GM21737 (cell line): ENCODE data around the gene ARMH1.
"Not testable (repeated sequence)": the region's sequence is repeated elsewhere in the genome, so short reads cannot be mapped to it uniquely, and the experiment has no call there.

ENCODE experiments used
- ATAC-seq: cut with Tn5 transposase; IDR thresholded peaks from one replicate; pipeline ENCODE4 v1.9.1; 2021; ENCODE audit warnings: mild to moderate bottlenecking, moderate library complexity; ENCODE audit not compliant: unreplicated experiment

ARMH1 gene

DNA sequence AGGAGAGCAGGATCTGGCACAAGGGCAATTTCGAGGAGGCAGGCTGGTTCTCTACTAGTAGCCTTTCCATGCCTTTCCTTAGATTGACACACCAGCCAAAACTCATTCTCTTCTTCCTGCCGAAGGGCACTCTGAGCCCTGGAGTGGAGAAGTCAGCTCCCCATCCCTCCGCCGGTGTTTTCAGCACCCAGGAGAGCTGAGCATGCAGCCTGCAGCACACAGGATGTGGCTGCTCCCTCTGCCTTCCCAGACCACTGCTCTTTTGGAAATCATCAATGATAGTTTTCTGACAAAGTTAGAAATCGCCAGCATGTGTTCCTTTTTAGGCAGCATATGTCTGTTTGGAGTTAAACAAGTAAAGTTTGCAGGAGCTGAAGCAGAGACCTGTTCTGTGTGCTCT lies 44.8 kb downstream of the ARMH1 start:
- ATAC-seq, result no peak

DNA sequence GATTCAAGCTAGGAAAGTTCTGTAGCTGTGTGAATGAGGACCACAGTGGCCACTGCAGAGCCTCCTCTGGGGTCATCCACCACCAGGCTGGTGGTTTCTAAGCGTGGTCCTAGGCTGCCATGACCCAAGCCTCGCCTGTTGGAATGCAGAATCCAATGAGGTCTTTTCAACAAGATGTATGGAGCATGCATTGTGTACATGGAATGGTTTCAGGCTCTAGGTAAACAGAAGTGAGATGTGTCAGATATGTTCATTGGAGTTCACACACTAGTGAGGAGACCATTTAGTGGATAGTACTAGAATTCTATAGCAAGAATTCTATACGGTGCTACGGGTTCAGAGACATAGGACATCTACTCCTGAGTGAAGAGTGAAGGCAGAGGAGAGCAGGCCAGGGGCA lies 45.8 kb downstream of the ARMH1 start:
- no peak for ATAC-seq

GRCh38 chr1:44721485-44722361 lies 47.2 kb downstream of the ARMH1 start:
- peak; percentile 63 for ATAC-seq

DNA sequence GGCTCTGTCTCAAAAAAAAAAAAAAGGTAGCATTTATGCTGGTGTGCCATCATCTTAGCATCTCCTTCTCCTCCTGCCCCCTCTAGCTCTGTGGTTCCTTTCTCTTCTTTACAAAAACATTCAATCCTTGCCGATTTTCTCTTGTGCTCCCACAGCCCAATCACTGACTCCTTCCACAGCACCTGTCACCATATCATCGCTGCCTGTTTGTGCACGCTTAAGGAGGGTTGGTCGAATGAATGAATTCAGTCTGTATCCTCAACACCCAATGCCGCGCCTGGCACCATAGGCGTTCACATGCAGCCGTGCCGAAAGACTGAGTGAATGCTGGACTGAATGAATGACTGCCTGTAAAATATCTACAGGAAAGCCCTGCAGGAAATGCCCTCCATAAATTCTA lies 48.5 kb downstream of the ARMH1 start:
- ATAC-seq, result no peak

DNA sequence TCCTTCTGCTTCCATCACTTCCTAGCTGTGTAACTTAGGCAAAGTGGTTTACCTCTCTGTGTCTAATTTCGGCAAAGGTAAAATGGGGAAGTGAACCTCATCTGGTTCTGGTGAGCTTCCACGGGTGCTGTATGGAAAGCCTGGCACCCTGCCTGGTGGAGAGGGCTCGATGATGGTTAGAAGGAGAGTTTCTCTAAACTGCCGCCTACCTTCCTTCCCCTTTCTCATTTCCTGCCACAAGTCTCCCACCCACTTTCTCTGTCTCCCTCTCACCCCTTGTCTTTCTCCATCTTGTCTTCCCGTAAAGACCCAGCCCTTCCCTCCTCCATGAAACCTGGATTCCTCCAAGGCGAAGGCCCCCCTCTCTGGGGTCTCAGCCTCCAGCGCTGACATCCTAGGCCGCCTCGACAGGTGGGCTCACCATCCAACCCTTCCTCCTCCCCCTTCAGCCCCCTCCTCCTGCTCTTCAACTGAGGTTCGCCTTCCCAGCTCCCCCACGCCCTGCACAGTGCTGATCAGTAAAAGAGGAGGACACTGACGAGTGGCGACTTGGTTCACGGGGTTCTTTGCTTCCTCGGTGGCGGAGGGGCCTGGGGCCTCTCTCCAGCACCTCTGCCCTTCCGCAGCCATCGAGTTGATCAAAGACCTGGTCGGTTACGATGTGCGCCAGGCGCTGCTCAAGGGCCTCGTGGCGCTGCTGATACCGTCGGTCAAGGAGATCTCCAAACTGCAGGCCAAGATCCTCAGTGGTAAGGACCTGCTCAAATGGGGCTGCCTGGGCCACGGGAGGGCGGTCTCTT lies 49.2 kb downstream of the ARMH1 start:
- ATAC-seq, result no peak

GRCh38 chr1:44724296-44724954 lies 49.9 kb downstream of the ARMH1 start:
- no peak for ATAC-seq

DNA sequence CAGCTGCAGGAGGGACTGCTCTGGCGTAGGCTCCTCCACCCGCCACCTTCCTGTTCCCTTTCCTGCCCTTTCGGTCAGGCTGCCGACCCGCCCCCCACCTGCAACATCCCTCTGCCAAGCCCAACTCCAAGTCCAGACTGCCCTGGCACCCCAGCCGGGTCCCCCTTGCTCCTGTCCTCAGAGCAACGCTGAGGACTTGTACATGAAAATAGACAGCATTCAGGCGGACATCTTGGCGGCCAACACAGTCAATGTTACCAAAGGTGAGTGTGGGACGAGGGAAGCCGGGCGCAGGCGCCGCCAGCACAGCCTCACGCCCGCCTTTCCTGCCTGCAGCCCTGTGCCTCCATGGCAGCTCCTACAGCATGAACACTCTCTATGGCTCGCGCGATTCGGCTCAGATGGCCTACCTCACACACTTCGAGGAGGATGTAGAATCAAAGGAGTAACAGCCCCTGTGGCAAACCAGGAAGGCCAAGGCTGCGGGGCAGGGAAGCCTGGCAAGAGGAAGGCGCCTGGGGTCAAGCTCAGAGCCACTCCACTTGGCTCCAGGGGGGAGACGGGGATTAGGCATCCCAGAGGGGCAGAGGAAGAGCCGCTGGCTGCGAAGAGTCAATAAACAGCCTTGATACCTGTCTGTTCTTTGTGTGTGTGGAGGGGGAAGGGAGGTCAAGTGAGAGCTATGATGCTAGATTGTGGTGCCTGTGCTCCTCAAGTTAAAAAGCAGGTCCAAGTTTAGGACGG lies 50.6 kb downstream of the ARMH1 start:
- no peak for ATAC-seq

GRCh38 chr1:44730741-44731512 lies 56.4 kb downstream of the ARMH1 start, which contains the start of gene RNU5D-1:
RNU5D-1 (minus strand) TSS chr1:44731170.
- peak; percentile 53 for ATAC-seq

DNA sequence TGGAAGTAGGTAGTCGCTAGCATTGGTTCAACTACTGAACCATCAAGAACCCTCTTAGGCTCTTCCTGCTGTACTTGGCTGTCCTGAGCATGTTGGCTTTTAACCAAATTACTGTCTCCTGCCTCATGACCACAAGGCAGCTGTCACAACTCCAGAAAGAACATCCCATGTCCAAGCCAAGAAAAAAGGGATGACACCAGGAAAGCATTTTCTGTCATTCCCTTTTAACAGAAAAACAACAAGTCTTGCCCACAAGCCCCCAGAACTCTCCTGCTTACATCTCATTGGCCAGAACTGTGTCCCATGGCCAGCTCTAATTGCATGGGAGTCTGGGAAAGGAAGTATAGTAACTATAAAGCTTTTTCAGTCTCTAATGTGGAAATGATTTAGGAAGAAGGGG lies 58.9 kb downstream of the ARMH1 start:
- no peak for ATAC-seq

GRCh38 chr1:44733784-44734183 lies 59.3 kb downstream of the ARMH1 start:
- no peak for ATAC-seq

DNA sequence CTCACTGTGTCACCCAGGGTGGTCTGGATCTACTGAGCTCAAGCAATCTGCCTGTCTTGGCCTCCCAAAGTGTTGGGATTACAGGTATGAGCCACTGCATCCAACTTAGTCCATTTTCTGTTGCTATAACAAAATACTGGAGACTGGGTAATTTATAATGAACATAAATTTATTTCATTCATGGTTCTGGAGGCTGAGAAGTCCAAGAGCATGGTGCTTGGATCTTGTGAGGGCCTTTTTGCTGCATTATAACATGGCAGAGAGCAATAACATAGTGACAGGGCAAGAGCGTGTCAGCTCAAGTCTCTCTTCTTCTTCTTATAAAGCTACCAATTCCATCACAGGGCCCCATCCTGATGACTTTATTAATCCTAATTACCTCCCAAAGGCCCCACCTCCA lies 61.5 kb downstream of the ARMH1 start:
- no peak for ATAC-seq

- not testable (repeated sequence) for ATAC-seq
These were observed 64.4 kb downstream of the ARMH1 start for GRCh38 chr1:44738953-44739306.

- ATAC-seq, result peak; percentile 97
These were observed 65.0 kb downstream of the ARMH1 start, which contains the start of gene KIF2C for GRCh38 chr1:44739307-44740178. KIF2C (plus strand) TSS chr1:44739837; CDS start chr1:44739933, 96 bp downstream.

DNA sequence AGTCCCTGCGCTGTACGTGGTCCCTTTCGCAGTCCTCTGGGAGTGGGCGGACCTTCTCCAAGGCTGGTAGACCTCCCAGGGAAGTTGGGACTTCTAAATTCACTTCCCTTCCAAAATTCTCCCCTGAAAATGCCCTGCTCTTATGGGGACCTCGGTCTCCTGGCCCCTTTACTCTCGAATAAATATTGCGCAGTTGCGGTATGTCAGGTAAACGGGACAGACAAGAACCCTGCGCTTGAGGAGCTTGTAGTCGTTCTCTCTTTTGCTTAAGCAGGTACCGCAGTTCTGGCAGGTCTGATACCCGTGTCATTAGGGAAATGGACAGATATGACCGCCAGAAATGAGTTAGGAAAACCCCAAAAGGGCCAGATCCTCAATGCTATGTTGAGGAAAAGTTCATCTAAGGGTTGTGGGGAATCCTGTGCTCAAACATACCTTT lies 65.7 kb downstream of the ARMH1 start:
- ATAC-seq, result no peak

DNA sequence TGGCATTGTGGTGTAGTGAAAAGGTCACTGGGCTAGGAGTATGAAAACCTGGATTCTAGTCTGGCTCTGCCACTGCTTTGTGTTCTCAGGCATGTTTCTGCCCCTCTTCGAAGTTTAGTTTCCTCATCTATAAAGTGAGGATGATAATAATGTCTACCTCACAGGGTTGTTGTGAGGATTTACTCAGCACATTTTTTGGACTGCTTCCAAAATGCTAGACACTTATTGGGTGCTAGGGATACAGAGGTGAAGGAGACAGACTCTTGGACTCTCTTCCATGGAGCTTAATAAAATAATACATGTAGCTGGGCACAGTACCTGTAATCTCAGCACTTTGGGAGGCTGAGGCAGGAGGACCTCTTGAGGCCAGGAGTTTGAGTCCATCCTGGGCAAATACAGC lies 68.7 kb downstream of the ARMH1 start:
- ATAC-seq, result no peak

- no peak for ATAC-seq
These were observed 73.4 kb downstream of the ARMH1 start for GRCh38 chr1:44747878-44748277.

- no peak for ATAC-seq
These were observed 82.9 kb downstream of the ARMH1 start for GRCh38 chr1:44757420-44757819.

DNA sequence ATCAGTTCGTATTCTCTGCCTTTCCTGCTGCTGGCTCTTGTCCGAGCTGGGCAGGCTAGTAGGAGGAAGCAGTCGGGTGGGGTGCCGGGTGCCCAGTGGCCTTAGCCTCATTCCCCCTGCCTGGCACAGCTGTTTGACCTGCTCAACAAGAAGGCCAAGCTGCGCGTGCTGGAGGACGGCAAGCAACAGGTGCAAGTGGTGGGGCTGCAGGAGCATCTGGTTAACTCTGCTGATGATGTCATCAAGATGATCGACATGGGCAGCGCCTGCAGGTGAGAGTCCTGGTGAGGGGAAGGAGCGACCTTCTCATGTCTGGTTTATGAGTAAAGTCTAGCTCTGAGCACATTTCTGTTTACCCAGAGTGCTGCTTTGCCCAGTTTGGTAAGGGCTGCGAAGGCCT lies 84.6 kb downstream of the ARMH1 start:
- ATAC-seq, result no peak

DNA sequence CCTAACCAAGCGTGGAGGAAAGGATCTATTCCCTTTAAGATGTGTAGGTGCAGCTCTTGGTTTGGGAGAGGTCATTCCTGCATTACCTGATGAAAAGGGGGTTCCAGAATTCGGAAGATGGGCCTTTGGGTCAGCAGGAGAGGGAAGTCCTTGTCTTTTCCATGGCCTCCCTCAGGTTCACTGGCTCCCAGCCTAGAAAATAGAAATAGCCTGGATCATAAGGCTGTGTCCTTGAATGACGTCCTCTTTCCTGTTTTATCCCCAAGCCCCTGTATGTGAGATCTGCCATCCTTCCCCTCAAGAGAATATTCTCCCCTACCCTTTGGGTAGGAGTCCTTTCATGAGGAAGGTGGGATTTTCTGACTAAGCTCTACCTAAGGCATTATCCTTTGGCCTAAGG lies 86.4 kb downstream of the ARMH1 start:
- no peak for ATAC-seq
